HG03060 (cell line): ENCODE data around the gene PRPF4.
"Not testable (repeated sequence)": the region's sequence is repeated elsewhere in the genome, so short reads cannot be mapped to it uniquely, and the experiment has no call there.

ENCODE experiments used
- ATAC-seq: cut with Tn5 transposase; IDR thresholded peaks from one replicate; pipeline ENCODE4 v1.9.1; 2021; ENCODE audit warnings: low read depth, moderate number of reproducible peaks; ENCODE audit not compliant: unreplicated experiment

Gene PRPF4

DNA sequence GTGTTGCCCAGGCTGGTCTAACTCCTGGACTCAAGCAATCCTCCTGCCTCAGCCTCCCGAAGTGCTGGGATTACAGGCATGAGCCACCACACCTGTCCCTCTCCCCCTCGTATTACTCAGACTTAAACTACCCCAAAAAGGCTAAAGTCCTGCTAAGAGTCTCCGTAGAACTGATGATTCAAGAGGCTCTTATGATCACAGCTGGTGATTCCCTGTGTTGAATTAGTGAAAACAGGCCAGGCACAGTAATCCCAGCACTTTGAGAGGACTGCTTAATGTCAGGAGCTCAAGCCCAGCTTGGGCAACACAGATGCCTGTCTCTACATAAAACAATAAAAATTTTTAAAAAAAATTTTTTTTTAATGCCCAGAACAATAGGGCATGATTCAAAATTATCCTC lies 9.3 kb upstream of the PRPF4 start:
- no peak for ATAC-seq

DNA sequence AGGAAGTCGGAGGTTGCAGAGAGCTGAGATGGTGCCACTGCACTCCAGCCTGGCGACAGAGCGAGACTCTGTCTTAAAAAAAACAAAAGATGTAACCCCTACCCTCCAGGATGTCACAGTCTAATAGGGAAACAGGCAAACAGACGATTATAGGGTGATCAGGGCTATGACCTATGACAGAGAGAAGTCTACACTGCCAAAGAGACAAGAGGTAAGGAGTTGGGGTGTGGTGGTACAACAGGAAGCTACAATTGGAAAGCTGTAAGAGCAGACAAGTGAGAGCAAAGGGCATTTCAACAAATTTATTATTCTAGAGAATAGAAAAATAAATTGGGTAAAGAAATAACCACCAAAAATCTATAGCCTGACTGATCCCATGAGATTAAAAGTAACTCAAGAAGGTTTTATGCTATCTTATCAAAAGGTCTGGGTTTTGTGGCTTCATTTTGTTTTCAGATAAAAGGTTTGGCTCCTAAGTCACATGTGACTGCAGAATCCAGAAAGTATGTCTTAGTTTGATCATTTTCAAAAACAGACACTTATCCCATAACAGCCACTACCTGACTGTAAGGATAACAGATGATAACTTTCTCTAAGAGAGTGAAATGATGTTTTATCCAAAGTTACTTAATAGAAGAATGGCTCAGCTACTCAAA lies 7.4 kb upstream of the PRPF4 start:
- no peak for ATAC-seq

DNA sequence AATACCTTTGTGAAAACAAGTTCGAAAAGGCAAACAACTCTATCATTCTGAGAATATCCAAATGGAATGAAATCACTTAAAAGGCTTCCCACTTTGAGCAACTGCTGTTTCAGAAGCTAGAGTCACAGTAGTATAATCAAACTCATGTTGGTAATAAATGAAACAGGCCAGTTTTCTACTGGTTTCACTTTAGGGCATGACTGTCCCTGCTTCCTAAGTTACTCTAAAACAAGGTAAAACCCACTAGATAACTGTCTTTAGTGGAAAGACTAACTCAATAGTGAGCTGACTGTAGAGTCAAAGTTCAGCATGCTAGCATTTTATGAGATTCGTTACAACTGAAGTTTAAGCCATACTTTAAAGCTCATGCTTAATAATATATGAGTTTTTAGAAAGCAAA lies 6.1 kb upstream of the PRPF4 start:
- no peak for ATAC-seq

DNA sequence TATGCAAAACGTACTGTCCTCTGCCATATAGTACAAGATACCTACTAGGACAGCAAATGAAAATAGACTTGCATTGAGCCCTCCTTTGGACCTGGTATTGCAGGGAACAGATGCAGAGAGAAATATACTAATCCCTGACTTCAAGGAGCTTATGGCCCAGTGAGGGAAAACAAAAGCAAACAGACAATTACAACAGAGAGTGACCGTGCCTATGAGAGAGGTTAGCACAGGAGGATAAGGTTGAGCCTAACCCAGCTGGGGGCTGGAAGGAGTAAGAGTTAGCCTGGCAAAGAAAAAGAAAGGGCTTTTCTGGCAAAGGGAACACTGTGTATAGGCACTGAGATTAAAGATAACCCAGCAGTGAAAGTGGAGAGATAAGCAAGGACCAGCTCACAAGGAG lies 5.6 kb upstream of the PRPF4 start:
- no peak for ATAC-seq

DNA sequence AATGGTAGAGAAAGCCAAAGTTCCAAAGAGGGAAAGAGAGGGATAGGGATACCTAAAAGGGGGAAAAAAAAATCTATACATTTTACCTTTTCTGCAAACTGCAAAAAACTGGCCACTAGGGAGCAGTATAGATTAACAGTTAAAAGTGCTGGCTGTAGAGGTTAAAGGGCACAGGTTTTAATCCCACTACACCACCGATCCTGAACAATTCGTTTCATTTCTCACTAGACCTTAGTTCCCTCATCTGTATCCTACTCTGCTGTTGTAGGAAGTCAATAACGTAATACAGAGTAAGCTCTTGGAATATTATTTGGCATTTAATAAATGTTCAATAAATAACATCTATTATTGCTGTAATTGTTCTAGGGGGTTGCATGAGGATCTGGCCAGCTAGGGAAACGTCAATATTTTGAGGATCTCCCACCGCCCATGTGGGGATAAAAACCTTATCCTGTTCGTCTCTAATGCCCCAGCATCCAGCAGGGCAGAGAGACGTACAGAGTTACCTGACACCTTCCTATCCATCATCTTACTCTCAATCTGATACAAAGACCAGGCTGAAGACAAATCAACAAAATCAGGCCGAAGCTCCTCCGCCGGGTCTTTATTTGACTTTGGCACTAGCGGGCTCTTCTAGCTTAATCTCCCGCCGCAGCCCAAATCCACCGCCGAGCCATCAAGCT lies 843 bp upstream of the PRPF4 start:
- ATAC-seq: no peak

DNA sequence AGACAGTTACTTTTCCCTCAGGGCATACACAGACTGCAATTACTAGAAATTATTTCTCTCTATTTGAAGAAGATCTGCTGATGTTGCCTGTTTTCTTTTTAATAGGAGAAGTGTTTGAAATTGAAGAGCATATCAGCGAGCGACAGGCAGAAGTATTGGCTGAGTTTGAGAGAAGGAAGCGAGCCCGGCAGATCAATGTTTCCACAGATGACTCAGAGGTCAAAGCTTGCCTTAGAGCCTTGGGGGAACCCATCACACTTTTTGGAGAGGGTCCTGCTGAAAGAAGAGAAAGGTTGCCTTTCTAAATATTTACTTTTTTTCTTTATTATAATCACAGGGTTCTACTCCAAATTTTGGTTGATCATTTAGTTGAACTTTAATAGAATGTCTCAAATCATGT lies 3.4 kb downstream of the PRPF4 start:
- ATAC-seq: no peak

DNA sequence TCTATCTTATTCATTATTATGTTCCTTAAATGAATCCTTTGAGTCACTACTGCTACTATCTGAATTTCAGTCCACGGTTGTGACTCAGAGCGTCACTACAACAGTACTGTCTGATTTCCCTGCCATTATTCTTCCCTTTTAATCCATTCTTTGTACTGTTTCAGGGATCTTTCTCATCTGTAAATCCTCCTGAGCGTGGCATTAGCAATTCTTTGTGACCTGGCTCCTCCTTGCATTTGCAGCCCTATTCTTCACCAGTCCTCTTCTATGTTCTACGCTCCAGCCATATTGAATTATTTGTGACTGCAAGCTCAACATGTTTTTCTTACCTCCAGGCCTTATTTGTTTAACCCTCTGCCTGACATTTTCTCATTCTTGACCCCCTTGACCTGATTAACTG lies 5.9 kb downstream of the PRPF4 start:
- no peak for ATAC-seq

DNA sequence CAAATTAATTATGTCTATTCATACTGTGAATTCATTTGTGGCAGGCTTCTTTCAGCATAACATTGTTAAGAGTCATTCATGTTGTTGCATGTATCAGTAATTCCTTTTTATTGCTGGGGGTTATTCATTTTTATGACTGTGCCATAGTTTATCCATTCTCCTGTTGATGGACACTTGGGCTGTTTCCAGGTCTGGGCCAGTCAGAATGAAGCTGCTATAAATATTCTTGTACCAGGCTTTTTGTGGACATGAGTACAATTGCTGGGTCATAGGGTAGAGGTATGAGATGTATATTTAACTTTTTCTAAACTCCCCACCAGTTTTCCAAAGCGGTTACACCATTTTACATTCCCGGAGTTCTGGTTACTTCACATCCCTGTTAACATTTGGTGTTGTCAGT lies 13.6 kb downstream of the PRPF4 start:
- no peak for ATAC-seq

DNA sequence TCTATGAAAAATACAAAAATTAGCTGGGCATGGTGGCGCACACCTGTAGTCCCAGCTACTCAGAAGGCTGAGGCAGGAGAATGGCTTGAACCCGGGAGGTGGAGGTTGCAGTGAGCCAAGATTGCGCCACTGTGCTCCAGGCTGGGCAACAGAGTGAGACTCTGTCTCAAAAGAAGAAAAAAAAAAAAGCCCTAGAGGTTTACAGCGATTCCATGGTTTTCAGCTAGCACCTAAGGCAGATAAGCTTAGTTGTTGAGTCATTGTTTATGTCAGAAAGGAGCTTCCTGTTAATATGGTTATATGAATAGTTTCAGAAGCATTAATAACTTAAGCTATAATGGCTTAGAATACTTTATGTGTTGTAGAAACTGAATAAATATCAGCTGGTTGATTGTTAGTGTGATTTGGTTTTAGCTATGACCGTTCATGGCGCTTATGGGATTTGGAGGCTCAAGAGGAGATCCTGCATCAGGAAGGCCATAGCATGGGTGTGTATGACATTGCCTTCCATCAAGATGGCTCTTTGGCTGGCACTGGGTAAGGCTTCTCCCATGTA lies 14.7 kb downstream of the PRPF4 start:
- no peak for ATAC-seq

DNA sequence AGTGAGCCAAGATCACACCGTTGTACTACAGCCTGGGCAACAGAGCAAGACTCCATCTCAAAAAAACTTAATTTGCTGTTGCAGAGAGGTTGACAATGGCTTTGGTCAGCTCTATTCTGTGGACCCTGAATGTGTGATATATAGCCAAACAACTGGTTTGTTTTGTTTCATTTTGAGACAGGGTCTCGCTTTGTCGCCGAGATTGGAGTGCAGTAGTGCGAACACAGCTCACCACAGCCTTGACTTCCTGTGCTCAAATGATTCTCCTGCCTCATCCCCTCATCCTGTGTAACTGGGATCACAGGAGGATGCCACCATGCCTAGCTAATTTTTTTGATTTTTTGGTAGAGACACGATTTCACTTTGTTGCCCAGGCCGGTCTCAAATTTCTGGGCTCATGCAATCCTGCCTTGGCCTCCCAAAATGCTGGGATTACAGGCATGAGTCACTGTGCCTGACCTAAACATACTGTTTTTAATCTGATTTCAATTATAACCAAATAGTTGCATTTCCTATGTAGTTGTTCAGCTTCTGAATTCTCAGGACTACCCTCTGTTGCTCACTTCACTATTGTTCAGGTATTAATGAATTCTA lies 17.9 kb downstream of the PRPF4 start:
- ATAC-seq: no peak

DNA sequence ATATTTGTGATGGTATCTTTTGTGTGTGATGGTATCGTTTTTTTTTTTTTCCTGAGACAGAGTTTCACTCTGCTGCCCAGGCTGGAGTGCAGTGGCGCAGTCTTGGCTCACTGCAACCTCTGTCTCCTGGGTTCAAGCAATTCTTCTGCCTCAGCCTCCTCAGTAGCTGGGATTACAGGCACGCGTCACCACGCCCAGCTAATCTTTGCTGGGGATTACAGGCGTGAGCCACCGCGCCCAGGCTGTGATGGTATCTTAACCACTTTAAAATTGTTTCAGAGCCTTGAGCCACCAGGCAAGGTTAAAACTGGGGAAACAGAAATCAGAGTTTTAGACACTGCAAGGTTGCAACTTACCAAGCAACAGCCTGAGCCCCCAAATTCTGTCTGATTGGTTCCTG lies 20.8 kb downstream of the PRPF4 start:
- ATAC-seq: not testable (repeated sequence)

DNA sequence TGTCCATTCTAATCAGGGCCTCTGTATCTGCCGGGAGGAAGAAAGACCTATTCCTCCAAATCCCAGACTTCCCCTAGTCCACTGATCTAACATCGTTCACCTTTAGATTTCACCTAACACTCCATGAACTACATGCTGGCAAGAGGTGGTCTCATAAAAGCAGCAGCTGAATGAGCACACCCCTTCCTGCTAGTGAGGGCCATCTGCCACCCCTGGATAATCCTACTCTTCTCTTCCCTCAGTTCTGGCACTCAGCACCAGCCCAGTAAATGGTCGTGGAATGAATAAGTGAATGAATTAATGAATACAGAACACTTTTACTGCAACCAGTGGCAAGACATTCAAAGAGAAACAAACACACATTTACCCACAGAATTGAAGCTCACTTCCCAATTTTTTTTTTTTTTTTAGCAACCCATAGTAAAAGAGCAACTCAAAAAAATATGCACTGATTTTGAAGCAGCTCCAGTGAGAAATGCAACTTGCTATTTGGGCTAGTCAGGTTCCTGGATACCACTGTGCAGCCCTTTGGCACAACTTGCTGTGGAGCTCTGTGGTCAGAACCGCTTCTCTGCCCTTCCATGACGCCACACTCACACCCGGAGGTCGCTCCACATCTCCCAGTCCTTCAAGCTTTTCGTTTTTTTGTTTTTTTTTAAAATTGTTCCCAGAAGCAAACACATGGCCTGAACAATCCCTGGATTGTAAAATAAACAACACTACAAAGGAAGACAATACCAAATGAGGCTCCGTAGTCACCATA lies 21.5 kb downstream of the PRPF4 start:
- no peak for ATAC-seq

DNA sequence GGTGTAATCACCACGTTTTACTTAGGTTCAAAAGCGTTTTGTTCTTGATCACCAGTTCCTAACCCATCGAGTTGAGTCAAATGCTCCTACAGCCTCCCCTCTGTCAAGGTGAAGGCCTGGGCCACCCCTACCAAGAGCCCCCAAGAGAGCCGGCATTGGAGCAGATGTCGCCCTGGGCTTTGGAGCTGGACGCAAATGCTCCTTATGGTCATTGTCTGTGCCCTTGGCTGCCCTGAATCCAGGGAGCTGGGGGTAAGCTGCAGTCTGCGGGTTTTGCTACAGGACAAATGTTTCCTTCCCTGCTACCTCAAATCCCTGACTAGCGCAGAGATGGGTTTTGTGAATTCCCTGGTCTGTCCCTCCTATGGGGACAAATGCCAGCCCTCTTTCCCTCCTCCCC lies 22.9 kb downstream of the PRPF4 start:
- ATAC-seq: no peak

DNA sequence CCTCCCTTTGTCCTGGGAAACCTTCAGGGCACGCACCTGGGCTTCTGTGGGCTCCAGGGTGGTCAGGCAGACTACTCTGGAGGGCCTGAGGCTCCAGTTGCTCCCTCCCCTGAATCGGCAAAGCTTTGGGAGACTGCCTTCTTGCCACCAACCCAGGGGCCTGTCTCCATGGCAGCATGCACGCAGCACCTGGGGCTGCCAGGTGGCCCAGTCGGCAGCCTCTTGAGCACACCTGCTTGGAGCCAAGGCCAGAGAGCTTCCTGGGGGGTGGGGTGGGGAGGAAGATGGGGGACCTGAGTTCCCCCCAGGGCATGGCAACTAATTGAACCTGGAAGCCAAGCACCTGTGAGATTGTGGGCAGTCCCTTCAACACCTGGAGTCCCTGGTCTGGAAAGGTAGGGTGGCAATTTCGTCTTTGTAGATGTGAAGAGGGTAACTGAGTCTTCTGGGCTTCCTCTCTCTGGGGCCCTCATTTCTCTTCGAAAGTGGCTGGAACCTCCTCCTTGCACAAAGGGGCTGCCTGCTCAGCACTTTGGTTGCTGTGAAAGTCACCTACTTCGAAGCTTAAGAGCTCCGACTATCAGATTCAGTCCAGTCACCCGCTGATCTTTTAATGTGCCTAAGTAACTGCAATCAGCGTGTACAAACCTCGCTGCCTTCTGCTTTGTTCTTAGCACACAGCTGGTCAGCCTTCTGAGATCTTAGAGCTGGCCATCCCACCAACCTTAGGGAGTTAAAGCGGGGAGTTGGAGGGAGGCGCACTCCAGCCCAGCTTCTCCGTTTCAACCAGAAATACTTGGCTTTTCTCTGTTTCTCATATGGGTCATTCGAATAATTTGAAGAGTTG lies 23.7 kb downstream of the PRPF4 start:
- no peak for ATAC-seq

DNA sequence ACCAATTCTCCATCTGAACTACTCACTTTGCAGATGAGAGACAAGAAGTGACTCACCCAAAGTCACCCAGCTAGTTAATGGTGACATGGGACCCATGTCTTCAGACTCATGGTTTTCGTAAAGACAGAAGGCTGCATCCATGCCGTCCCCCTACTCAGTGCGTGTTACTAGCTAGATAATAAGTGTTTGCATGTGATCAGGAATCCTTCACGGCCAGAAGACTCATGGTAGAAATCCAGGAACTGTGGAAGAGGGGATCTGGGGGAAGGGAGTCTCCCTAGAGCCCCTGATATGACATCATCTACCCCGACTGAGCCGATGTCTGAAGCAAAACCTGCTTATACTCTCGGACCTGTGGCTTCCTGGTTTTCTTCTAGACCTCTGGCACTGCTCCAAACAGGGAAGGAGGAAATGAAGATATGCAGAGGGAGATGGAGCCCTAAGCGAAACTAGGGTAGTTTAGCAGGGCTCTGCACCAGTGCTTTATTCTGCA lies 24.4 kb downstream of the PRPF4 start:
- ATAC-seq: no peak

DNA sequence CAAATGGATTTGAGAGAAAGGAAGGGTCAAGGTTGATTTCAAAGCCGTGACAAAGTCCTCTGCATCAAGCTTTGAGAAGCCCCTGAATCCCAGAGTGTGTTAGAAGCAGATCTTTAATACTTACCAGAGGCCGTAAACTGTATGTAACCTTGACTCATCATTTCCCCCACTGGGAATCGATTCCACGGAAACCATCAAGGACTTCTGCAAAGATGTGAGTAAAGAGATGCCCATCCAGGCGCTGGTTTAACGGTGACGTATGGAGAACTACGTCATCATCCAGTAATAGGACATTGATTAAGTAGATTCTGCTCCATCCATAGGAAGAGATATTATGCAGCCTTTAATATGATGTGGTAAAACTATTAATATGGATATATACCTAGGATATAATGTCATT lies 26.1 kb downstream of the PRPF4 start:
- no peak for ATAC-seq

DNA sequence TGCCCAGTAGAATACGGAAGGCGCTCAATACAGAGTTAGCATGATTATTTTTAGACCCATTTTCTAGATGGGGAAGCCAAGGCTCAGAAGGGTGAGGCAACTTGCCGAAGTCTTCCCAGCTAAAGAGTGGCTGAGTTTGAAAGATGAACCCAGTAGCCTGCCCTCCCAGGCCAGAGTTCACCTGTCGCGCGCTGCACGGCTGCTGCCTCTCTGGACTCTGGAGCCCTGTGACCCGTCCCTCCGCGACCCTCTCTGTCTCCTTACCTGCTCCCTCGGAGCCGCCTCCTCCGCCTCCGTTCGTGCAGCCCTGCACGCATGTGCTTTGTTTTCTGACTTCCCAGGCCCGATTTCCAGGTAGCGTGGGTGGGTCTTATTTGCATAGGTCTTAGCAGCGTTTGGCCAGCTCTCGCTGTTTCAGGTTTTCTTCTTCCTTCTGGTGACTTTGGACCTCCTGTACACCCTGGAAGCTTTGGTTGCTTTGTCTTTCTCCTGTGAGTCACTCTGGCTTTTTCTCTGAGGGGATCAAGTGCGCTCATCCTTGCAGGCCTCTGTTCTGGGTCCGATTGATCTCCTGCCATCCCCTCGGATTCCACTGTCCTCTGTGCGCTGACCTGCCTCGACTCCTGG lies 27.4 kb downstream of the PRPF4 start, which contains the start of gene RNF183:
Gene RNF183 (minus strand): TSS at position 585 of the 627 bp plus-strand sequence. CDS start 5,192 bp downstream, outside the sequence.
- ATAC-seq: no peak

DNA sequence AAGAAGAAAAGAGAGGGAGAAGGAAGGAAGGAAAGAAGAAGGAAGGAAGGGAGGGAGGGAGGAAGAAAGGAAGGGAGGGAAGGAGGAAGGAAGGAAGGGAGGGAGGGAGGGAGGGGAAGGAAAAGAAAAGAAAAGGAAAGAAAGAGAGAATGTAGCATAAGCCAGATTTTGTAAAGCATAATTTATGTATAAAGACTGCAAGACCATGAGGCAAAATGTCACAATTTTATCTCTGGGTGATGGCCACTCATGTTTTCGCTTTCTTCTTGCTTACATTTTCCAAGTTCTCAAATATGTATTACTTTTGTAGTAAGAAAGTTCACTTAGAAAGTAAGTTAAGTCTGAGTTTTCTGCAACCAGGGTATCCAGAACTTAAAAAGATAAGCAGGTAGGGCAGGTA lies 31.1 kb downstream of the PRPF4 start:
- ATAC-seq: no peak

DNA sequence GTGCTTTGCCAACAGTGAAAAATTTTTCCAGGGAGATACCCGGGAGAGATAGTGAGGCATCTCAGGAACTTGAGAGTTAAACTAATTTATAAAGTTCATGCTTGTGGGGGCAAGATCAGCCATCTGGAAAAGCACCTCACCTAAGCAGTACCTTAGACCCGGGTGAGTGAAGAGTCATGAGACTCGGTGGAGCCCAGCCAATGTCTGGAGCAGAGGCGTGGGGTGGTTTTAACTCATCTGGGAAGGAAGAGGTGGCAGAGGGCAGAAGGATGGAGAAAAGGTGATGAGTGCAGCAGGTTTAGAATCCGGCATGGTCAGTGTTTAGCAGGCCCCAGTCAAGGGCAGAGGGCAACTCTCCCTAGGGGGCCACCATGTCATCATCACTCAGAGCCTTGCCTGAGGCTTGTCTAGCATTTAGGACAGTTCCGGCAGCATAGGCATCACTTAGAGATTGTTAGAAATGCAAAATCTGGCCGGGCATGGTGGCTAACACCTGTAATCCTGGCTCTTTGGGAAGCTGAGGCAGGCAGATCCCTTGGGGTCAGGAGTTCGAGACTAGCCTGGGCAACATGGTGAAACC lies 32.0 kb downstream of the PRPF4 start:
- ATAC-seq: no peak
